Activated CD4-positive, alpha-beta T cell treated with anti-CD3 and anti-CD28 coated beads, Interleukin-2, amount 50 U/mL, for 24 hours (primary cell): ENCODE results near the gene TCEA3.
"Not testable (repeated sequence)": the region's sequence is repeated elsewhere in the genome, so short reads cannot be mapped to it uniquely, and the experiment has no call there.

Experiments
- DNase-seq, 2 donors: peaks; one replicate each; pipeline ENCODE4 v3.0.0-alpha.2; 2020; ENCODE audit warnings: low read depth in 1 of 2, low spot score in 1 of 2

Gene TCEA3

GRCh38 chr1:23394684-23395083 is 29.9 kb downstream of the TCEA3 start:
- DNase-seq: no peak

GRCh38 chr1:23394181-23394580 is 30.4 kb downstream of the TCEA3 start:
- DNase-seq: no peak

- no peak for DNase-seq
These were observed 30.8 kb downstream of the TCEA3 start for GRCh38 chr1:23393706-23394105.

DNA sequence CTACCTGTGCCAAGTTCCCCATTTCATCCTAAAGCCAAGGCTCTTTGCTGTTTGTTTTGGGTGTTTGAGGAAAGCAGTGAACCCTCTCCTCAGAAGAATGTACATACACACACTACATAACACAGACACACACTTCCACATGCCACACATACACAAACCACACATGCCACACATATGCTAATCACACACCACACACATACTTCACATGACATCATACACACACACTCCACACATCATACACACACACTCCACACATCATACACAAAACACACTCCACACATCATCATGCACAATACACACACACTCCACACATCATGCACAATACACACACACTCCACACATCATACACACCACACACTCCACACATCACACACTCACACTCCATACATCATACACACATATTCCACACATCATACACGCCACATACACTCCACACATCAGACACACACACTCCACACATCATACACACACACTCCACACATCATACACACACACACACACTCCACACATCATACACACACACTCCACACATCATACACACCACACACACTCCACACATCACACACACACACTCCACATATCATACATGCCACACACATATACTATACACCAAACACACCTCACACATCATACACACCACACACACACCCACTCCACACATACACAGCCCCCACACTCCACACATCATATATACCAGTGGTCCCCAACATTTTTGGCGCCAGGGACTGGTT is 32.3 kb downstream of the TCEA3 start:
- DNase-seq: no peak

GRCh38 chr1:23389837-23390321 is 34.7 kb downstream of the TCEA3 start:
- no peak for DNase-seq

DNA sequence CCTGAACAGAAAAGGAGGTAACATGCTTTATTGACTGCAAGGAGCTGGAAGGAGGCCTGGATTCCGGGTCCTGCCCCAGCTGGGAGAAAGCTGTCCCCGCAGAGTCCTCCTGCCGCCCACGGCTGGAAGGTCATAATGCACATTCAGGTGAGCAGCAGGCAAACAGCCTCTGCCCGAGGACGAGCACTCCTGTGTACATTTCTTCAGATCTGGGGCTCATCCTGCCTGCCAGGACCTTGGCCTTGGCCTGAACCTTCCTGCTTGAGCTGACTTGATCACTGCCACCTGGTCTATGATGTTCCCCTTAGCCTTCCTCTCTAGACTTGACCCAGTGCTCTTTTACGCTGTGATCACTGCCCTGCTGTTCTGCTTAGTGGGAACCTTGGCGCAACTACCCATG is 37.1 kb downstream of the TCEA3 start:
- no peak for DNase-seq

- no peak for DNase-seq
These were observed 39.4 kb downstream of the TCEA3 start for GRCh38 chr1:23385119-23385621.

- no peak for DNase-seq
These were observed 40.1 kb downstream of the TCEA3 start for GRCh38 chr1:23384312-23385058.

GRCh38 chr1:23383577-23384311 is 40.8 kb downstream of the TCEA3 start:
- DNase-seq: no peak

DNA sequence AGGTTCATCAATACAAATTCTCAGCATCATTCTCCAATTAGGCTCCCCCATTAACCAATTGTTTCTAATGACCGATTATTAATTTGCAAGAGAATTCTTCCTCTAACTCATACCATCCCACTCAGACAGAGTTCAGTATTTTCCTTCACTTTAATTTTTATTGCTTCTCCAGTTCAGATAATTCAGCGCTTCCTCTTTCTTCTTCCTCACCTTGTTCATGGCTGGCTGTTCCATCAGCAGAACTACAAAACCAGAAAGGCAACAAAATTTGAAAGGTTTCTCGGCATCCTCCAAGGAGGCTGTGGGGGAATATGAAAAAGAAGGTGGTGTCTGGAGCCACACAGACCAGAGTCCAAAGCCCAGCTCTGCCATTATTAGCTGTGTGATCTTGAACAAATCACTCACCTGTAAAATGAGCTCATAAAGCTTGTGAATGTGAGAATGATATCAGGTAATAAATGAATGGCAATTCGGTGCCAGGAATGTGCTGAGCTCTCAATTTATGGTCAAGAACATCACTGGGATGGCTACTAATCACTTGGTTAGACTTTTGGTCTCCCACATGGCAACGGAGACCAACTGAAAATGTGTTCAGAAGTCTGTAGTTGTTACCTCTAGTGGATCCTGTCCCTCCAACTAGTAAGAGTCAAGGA is 43.2 kb downstream of the TCEA3 start:
- no peak for DNase-seq

DNA sequence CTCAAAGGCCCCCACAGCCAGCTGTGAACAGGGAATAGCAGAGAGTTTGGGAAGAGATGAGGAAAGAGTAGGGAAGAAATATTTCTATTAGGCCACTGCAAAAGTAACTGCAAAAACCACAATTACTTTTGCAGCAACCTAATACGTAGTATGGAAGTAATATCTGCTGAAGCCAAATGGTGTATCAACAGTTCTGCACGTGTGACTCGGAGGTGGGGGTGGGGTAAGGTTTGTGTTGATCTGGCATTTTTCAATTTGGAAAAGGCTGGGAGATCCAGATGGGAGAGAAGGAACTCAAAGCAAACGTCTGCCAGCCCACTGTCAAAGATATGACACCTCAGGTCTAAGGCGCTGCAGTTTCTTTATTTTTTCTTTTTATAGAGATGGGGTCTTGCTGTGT is 43.8 kb downstream of the TCEA3 start:
- DNase-seq: no peak

GRCh38 chr1:23380236-23380635 is 44.3 kb downstream of the TCEA3 start:
- not testable (repeated sequence) for DNase-seq

DNA sequence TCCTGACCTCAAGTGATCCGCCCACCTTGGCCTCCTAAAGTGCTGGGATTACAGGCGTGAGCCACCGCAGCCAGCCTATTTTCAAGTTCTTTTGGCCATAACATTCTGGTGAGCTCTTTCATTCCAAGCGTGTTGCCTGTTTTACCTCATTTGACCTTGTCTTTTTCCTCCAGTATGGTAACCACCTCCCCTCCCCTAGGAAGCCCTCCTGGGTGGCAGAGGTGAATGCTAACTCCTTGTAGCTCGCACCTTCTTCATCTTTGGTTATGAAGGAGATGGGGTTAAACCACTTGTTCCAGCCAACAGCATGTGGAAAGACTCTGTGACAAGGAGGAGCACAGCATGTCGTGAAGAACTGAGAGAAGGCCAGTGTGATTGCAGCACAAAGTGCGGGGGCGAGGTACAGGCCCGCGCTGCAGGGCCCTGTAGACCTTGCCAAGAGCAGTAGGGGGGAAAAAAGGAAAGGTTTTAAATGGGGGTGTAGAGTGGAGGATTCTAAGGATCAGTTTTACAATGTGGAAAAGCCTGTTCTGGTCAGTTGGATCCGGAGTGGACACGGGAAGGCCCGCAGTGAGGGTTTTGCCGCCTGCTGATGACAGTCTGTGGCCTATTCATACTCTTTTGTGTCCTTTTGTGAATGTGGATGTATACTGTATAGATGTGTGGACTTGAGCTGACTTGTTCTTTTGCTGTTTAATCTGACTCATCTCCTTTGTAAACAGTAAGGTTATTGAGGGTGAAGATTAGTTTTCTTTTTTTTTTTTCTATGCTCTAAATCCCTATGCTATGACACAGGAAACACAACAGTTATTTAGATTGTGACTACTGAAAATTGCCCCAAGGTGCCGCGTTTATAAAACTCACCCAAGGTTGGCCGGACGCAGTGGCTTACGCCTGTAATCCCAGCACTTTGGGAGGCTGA is 47.4 kb downstream of the TCEA3 start:
- DNase-seq: no peak

DNA sequence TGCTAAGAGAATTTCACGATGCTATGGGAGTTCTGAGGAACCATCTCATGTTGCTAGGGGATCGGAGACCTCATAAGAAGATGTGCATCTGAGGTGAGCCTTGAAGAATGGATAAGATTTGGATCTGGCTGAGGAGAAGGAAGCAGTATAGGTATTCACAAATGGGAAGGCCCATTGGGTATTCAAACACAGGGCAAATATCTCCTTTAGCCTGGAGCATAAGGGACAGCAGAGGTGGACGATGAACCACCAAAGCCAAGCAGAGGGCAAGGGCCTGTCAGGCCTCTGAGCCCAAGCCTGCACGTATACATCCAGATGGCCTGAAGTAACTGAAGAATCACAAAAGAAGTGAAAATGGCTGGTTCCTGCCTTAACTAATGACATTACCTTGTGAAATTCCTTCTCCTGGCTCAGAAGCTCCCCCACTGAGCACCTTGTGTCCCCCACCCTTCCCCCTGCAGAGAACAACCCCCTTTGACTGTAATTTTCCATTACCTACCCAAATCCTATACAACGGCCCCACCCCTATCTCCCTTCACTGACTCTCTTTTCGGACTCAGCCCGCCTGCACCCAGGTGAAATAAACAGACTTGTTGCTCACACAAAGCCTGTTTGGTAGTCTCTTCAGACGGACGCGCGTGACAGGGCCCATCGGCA is 50.3 kb downstream of the TCEA3 start:
- not testable (repeated sequence) for DNase-seq

DNA sequence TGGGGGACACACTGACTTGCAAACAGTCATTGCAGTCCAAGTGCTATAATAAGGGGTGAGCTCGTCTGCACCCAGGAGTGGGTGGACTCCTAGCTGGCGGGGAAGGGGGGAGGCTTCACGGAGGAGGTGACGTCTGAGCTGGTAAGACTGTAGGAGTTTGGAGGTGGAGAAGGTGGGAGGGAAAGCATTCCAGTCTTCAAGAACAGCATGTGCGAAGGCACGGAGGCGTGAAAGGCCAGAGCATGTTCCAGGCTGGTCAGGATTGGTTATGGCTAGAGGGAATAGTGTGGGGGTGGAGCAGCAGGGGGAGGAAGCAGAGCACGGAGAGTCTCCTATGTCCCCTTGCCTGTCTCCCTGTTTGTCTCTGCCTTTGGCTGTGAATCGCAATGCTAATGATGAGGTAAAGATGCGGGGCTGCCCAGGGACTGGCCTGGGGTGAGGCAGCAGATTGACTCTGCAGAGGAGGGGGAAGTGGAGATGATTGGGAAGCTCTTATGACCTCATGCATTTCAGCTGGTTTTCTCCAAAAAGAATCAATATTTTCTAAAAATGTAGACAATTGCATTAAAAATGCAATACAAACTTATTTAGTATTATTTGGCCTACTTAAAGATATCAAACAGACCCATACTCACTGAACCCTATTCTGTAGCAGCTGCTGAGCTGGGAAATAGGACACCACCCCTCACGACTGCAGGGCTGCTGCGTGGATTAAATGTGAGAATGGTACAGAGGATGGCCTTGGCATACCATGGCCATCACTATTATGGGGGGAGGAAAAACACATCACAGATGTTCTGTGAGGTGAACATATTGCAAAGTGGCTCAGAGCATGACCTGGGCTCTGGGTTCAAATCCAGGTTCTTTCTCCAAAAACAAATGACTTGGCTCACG is 52.3 kb downstream of the TCEA3 start:
- no peak for DNase-seq

GRCh38 chr1:23370709-23371584 is 53.6 kb downstream of the TCEA3 start:
- DNase-seq: no peak

GRCh38 chr1:23370330-23370708 is 54.2 kb downstream of the TCEA3 start:
- no peak for DNase-seq
